HG02840 (cell line): ENCODE data around the gene ZNF836.

Experiments used
- ATAC-seq: cut with Tn5 transposase; IDR thresholded peaks from one replicate; pipeline ENCODE4 v1.9.1; 2021; ENCODE audit warnings: mild to moderate bottlenecking, moderate library complexity, moderate number of reproducible peaks; ENCODE audit not compliant: unreplicated experiment, low FRiP score

The ZNF836 gene

GRCh38 chr19:52188822-52189734 lies 17.7 kb upstream of the ZNF836 start:
- no peak for ATAC-seq

- ATAC-seq, result no peak
Measured at GRCh38 chr19:52187407-52187806, 16.0 kb upstream of the ZNF836 start.

GRCh38 chr19:52176574-52176973 lies 5.2 kb upstream of the ZNF836 start:
- ATAC-seq, result no peak

GRCh38 chr19:52172347-52172746 lies 926 bp upstream of the ZNF836 start:
- ATAC-seq, result no peak

GRCh38 chr19:52170863-52171320 lies 529 bp downstream of the ZNF836 start:
- peak; percentile 21 for ATAC-seq

- ATAC-seq, result no peak
Measured at GRCh38 chr19:52170304-52170703, 1.1 kb downstream of the ZNF836 start.

- no peak for ATAC-seq
Measured at GRCh38 chr19:52155596-52156359, 15.6 kb downstream of the ZNF836 start.

GRCh38 chr19:52148256-52148655 lies 23.2 kb downstream of the ZNF836 start:
- ATAC-seq, result no peak

- ATAC-seq, result no peak
Measured at GRCh38 chr19:52142001-52142595, 29.3 kb downstream of the ZNF836 start.

GRCh38 chr19:52141203-52141602 lies 30.2 kb downstream of the ZNF836 start:
- ATAC-seq, result no peak

GRCh38 chr19:52140032-52140710 lies 31.2 kb downstream of the ZNF836 start:
- peak; percentile 75 for ATAC-seq

- ATAC-seq, result peak; percentile 61
Measured at GRCh38 chr19:52139252-52140031, 32.0 kb downstream of the ZNF836 start, which contains the start of gene ZNF616. Gene ZNF616 (minus strand): TSS chr19:52139938. CDS start chr19:52130512, 9,426 bp downstream.

- no peak for ATAC-seq
Measured at GRCh38 chr19:52138983-52139251, 32.5 kb downstream of the ZNF836 start.

GRCh38 chr19:52138278-52138982 lies 33.0 kb downstream of the ZNF836 start:
- ATAC-seq, result no peak

GRCh38 chr19:52120286-52120685 lies 51.1 kb downstream of the ZNF836 start:
- ATAC-seq, result no peak

GRCh38 chr19:52115526-52116053 lies 55.8 kb downstream of the ZNF836 start:
- ATAC-seq, result no peak

GRCh38 chr19:52114691-52115090 lies 56.7 kb downstream of the ZNF836 start:
- ATAC-seq, result no peak

- no peak for ATAC-seq
Measured at GRCh38 chr19:52112624-52113023, 58.8 kb downstream of the ZNF836 start.

- no peak for ATAC-seq
Measured at GRCh38 chr19:52110780-52111179, 60.6 kb downstream of the ZNF836 start.
